ENCODE measurements around the gene CRB2. TPM values are rescaled to one million over a fixed set of nuclear protein-coding genes. Genes with fewer than 3 reads are reported as not detected.

The CRB2 gene
- total RNA-seq, 1 experiment from 2014 or later, result 3.6 TPM

DNA sequence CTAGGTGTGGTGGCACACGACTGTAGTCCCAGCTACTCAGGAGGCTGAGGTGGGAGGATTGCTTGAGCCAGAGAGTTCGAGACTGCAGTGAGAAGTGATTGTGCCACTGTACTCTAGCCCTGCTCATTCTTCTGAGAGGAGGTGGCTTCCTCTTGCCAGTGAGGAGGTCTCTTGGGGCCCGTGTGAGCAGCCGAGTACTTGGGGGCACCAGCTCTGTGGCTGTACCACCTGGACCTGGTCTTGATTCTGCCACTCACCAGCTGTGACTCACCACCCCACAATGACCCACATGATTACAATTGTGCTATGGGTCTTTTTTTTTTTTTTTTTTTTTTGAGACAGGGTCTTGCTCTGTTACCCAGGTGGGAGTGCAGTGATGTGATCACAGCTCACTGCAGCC is 18.0 kb upstream of the CRB2 start:
- Histone ChIP-seq H3K79me2 (ENCODE audit: insufficient read depth, low read length) (no peaks in the 10 kb centered on the region), H3K56ac (ENCODE audit: insufficient read length, low read depth, low read length) (no peak overlapping the region), H2BK15ac (ENCODE audit: low read depth, low read length) (no peak overlapping the region), H3K9me3 (ENCODE audit: control insufficient read depth, low read depth, low read length) (no peaks in the 10 kb centered on the region), H2BK5ac (ENCODE audit: insufficient read length, low read length) (no peak overlapping the region), H3K18ac (ENCODE audit: insufficient read length, low read depth, low read length) (no peak overlapping the region), H3K27ac (ENCODE audit: insufficient read length, low read depth, low read length) (no peak overlapping the region), H3T11ph (ENCODE audit: low read length) (no peak overlapping the region), H3K4ac (ENCODE audit: low read depth, low read length) (no peak overlapping the region), H4K5ac (ENCODE audit: insufficient read length, low read depth, low read length) (no peak overlapping the region), H4K8ac (replicated peaks; ENCODE audit: insufficient read length, low read depth, low read length) (no peak overlapping the region), H3K23ac (ENCODE audit: insufficient read length, low read depth, low read length) (no peak overlapping the region), H4K91ac (ENCODE audit: insufficient read length, low read depth, low read length) (no peak overlapping the region), H3K4me2 (ENCODE audit: insufficient read depth, insufficient read length, low read length) (no peak overlapping the region), H3K27me3 (ENCODE audit: insufficient read depth, low read length) (no peaks in the 10 kb centered on the region), H2BK20ac (ENCODE audit: low read depth, low read length, poor library complexity, severe bottlenecking) (no peak overlapping the region), H2BK12ac (ENCODE audit: insufficient read length, low read depth, low read length) (no peak overlapping the region), H3K4me1 (ENCODE audit: insufficient read depth, low read length) (peaks cover 2% of the 10 kb centered on the region; the same call in 1 of the 2 replicates), H4K20me1 (ENCODE audit: control insufficient read depth, insufficient read depth, insufficient read length) (no peaks in the 10 kb centered on the region), H3K14ac (ENCODE audit: insufficient read depth, low read length) (no peak overlapping the region), H3K79me1 (ENCODE audit: insufficient read depth, low read depth, low read length, poor library complexity, severe bottlenecking) (no peaks in the 10 kb centered on the region), H3K23me2 (ENCODE audit: insufficient read length, low read depth, low read length, poor library complexity, severe bottlenecking) (no peaks in the 10 kb centered on the region), H2AK5ac (ENCODE audit: insufficient read length, low read length) (no peak overlapping the region), H3K9ac (ENCODE audit: extremely low read depth, insufficient read length, low read length) (no peak overlapping the region), H2AFZ (ENCODE audit: low read length) (no peak overlapping the region), H2BK120ac (ENCODE audit: low read depth, low read length, poor library complexity, severe bottlenecking) (no peak overlapping the region)
- Mint-ChIP-seq H3K27me3 (ENCODE audit: low read depth) (no peaks in the 10 kb centered on the region; the same call in 1 of the 2 replicates), H3K36me3 (ENCODE audit: insufficient read depth in 1 of 3, low read depth in 3 of 3) (no peaks in the 10 kb centered on the region), H3K4me1 (peaks cover 23 to 34% of the 10 kb centered on the region in 2 experiments), H3K27ac (no peak overlapping the region; a peak in 1 of 7 replicates), H3K4me3 (no peak overlapping the region), H3K9me3 (no peaks in the 10 kb centered on the region)
- WGBS (ENCODE audit: extremely low coverage, insufficient read length, low lambda C conversion rate), result no CpG with 5 or more reads among the region's 4 CpGs
- no peak for DNase-seq
- TF ChIP-seq, protein P1, sequence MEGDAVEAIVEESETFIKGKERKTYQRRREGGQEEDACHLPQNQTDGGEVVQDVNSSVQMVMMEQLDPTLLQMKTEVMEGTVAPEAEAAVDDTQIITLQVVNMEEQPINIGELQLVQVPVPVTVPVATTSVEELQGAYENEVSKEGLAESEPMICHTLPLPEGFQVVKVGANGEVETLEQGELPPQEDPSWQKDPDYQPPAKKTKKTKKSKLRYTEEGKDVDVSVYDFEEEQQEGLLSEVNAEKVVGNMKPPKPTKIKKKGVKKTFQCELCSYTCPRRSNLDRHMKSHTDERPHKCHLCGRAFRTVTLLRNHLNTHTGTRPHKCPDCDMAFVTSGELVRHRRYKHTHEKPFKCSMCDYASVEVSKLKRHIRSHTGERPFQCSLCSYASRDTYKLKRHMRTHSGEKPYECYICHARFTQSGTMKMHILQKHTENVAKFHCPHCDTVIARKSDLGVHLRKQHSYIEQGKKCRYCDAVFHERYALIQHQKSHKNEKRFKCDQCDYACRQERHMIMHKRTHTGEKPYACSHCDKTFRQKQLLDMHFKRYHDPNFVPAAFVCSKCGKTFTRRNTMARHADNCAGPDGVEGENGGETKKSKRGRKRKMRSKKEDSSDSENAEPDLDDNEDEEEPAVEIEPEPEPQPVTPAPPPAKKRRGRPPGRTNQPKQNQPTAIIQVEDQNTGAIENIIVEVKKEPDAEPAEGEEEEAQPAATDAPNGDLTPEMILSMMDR (conservative IDR thresholded peaks at IDR 0.05), result no peak

Data from H9 (cell line).